ENCODE data around the gene PHLDB3.

GRCh38 chr19:43551399-43552197 is 47.1 kb upstream of the PHLDB3 start:
- no peak for TF ChIP-seq CTCF (IDR thresholded peaks at IDR 0.05)
- TF ChIP-seq EP300 (IDR thresholded peaks at IDR 0.05): no peak
- no peak for TF ChIP-seq POLR2AphosphoS5 (IDR thresholded peaks at IDR 0.05)
- TF ChIP-seq POLR2A (IDR thresholded peaks at IDR 0.05): no peak
